Karpas-422 (cell line): Measurements from ENCODE around the gene KRT38. TPM values are rescaled to one million over a fixed set of nuclear protein-coding genes. Genes with fewer than 3 reads are reported as not detected.
"Not testable (repeated sequence)": the region's sequence is repeated elsewhere in the genome, so short reads cannot be mapped to it uniquely, and the experiment has no call there.

ENCODE experiments used
- DNase-seq: peaks from one replicate; pipeline ENCODE4 v3.0.0-alpha.2; 2015
- H2AFZ ChIP-seq: fragments of 200-600 bp; sonication (generic); 2 replicates; pipeline ENCODE4 v1.6.1; 2014; ENCODE audit warnings: antibody characterized with exemption, low read length, mixed read lengths
- H3K27ac ChIP-seq: fragments of 200-600 bp; sonication (generic); 2 replicates; pipeline ENCODE4 v1.5.1; 2014; ENCODE audit warnings: mild to moderate bottlenecking, low read length, moderate library complexity
- H3K27me3 ChIP-seq: fragments of 200-600 bp; sonication (generic); 2 replicates; pipeline ENCODE4 v1.6.1; 2014; ENCODE audit warnings: low read length, mixed read lengths
- H3K36me3 ChIP-seq: fragments of 200-600 bp; sonication (generic); 2 replicates; pipeline ENCODE4 v1.6.1; 2014; ENCODE audit warnings: low read length, mixed read lengths; ENCODE audit not compliant: insufficient read depth
- H3K4me1 ChIP-seq: fragments of 200-600 bp; sonication (generic); 2 replicates; pipeline ENCODE4 v1.6.1; 2014; ENCODE audit warnings: mild to moderate bottlenecking, low read length, mixed read lengths
- H3K4me2 ChIP-seq: fragments of 200-600 bp; sonication (generic); 2 replicates; pipeline ENCODE4 v1.6.1; 2014; ENCODE audit warnings: low read length, low read depth, mild to moderate bottlenecking; ENCODE audit not compliant: poor library complexity, severe bottlenecking
- H3K4me3 ChIP-seq: fragments of 200-600 bp; sonication (generic); 2 replicates; pipeline ENCODE4 v1.5.1; 2014; ENCODE audit warnings: mild to moderate bottlenecking, antibody characterized with exemption, low read length, mixed read lengths
- H3K79me2 ChIP-seq: fragments of 200-600 bp; sonication (generic); 2 replicates; pipeline ENCODE4 v1.6.1; 2014; ENCODE audit warnings: mild to moderate bottlenecking, low read length, mixed read lengths
- H3K9ac ChIP-seq: fragments of 200-600 bp; sonication (generic); 2 replicates; pipeline ENCODE4 v1.6.0; 2014; ENCODE audit warnings: low read length
- H3K9me2 ChIP-seq: fragments of 200-600 bp; sonication (generic), shearing (Covaris generic); replicated peaks from 2 replicates; pipeline ENCODE4 v1.6.0; 2014; ENCODE audit warnings: mild to moderate bottlenecking, low read length, moderate library complexity; ENCODE audit not compliant: insufficient read depth
- H3K9me3 ChIP-seq: fragments of 300-700, 200-600 bp; sonication (generic); 2 replicates; pipeline ENCODE4 v1.6.1; 2014; ENCODE audit warnings: low read length, mixed read lengths
- H4K20me1 ChIP-seq: fragments of 200-600 bp; sonication (generic); 2 replicates; pipeline ENCODE4 v1.6.1; 2014; ENCODE audit warnings: mild to moderate bottlenecking, antibody characterized with exemption, low read length, low read depth; ENCODE audit not compliant: insufficient read depth
- total RNA-seq: library from RNA; depleted of rRNA; stranded (reverse); fragments of >200 nt; shearing (Covaris generic); gene quantifications from 2 replicates; pipeline ENCODE4 v1.2.3, GENCODE V29; 2014; ENCODE audit warnings: low replicate concordance

The KRT38 gene
- total RNA-seq, 1 experiment from 2014 or later = not detected

GRCh38 chr17:41424111-41424635, 16.6 kb downstream of the KRT38 start, which contains the start of gene KRT37:
Gene KRT37 (minus strand): TSS chr17:41424585. CDS start chr17:41424523, 62 bp downstream.
- Histone ChIP-seq H3K9ac (no peak within 1 kb of the TSS), H4K20me1 (no peaks in the 10 kb centered on the region), H2AFZ (no peak within 1 kb of the TSS), H3K9me3 (no peaks in the 10 kb centered on the region), H3K4me2 (no peak within 1 kb of the TSS), H3K79me2 (no peaks in the 10 kb centered on the region), H3K27ac (no peak within 1 kb of the TSS), H3K27me3 (no peaks in the 10 kb centered on the region), H3K4me3 (no peak within 1 kb of the TSS), H3K36me3 (no peaks in the 10 kb centered on the region), H3K9me2 (no peaks in the 10 kb centered on the region), H3K4me1 (no peaks in the 10 kb centered on the region)
- no peak for DNase-seq

- H2AFZ ChIP-seq, H3K27me3 ChIP-seq, H3K4me2 ChIP-seq, H3K4me3 ChIP-seq, H4K20me1 ChIP-seq, H3K36me3 ChIP-seq, H3K9me3 ChIP-seq, H3K4me1 ChIP-seq, H3K27ac ChIP-seq, H3K79me2 ChIP-seq, H3K9ac ChIP-seq, DNase-seq, H3K9me2 ChIP-seq: not testable (repeated sequence)
Measured at GRCh38 chr17:41422586-41422985, 18.2 kb downstream of the KRT38 start.

GRCh38 chr17:41421617-41422016, 19.2 kb downstream of the KRT38 start:
- no peak overlapping the region for H2AFZ ChIP-seq
- no peak for DNase-seq
- no peaks in the 10 kb centered on the region for H3K4me1 ChIP-seq
- H3K9me2 ChIP-seq = no peaks in the 10 kb centered on the region
- no peaks in the 10 kb centered on the region for H3K9me3 ChIP-seq
- no peaks in the 10 kb centered on the region for H4K20me1 ChIP-seq
- H3K27me3 ChIP-seq = no peaks in the 10 kb centered on the region
- no peaks in the 10 kb centered on the region for H3K79me2 ChIP-seq
- H3K9ac ChIP-seq = no peak overlapping the region
- H3K36me3 ChIP-seq = no peaks in the 10 kb centered on the region
- no peak overlapping the region for H3K27ac ChIP-seq
- no peak overlapping the region for H3K4me2 ChIP-seq
- H3K4me3 ChIP-seq = no peak overlapping the region

- Histone ChIP-seq H3K27ac (no peak overlapping the region), H3K9me3 (no peaks in the 10 kb centered on the region), H2AFZ (no peak overlapping the region)
Measured at GRCh38 chr17:41421116-41421515, 19.7 kb downstream of the KRT38 start.

GRCh38 chr17:41420134-41420533, 20.6 kb downstream of the KRT38 start:
- Histone ChIP-seq H3K27me3 (no peaks in the 10 kb centered on the region), H3K9me2 (no peaks in the 10 kb centered on the region), H3K4me1 (no peaks in the 10 kb centered on the region), H2AFZ (no peak overlapping the region), H3K9ac (no peak overlapping the region), H3K4me2 (no peak overlapping the region), H3K36me3 (no peaks in the 10 kb centered on the region), H3K9me3 (no peaks in the 10 kb centered on the region), H3K27ac (no peak overlapping the region), H3K4me3 (no peak overlapping the region), H4K20me1 (no peaks in the 10 kb centered on the region), H3K79me2 (no peaks in the 10 kb centered on the region)
- no peak for DNase-seq

More at GRCh38 chr17:41421116-41421515, 19.7 kb downstream of the KRT38 start:
- Histone ChIP-seq H3K9ac (no peak overlapping the region), H3K9me2 (no peaks in the 10 kb centered on the region), H3K4me3 (no peak overlapping the region), H3K36me3 (no peaks in the 10 kb centered on the region), H3K79me2 (no peaks in the 10 kb centered on the region), H4K20me1 (no peaks in the 10 kb centered on the region), H3K27me3 (no peaks in the 10 kb centered on the region), H3K4me1 (no peaks in the 10 kb centered on the region), H3K4me2 (no peak overlapping the region)
- DNase-seq = no peak

GRCh38 chr17:41419716-41420115, 21.1 kb downstream of the KRT38 start:
- Histone ChIP-seq H2AFZ (no peak overlapping the region), H3K4me3 (no peak overlapping the region), H3K27ac (no peak overlapping the region), H3K9me3 (no peaks in the 10 kb centered on the region), H3K4me2 (no peak overlapping the region), H3K27me3 (no peaks in the 10 kb centered on the region), H3K36me3 (no peaks in the 10 kb centered on the region), H3K4me1 (no peaks in the 10 kb centered on the region), H3K9ac (no peak overlapping the region), H3K9me2 (no peaks in the 10 kb centered on the region), H3K79me2 (no peaks in the 10 kb centered on the region), H4K20me1 (no peaks in the 10 kb centered on the region)
- DNase-seq = no peak

- no peaks in the 10 kb centered on the region for H3K36me3 ChIP-seq
- no peak for DNase-seq
- H3K27me3 ChIP-seq = no peaks in the 10 kb centered on the region
- H3K9ac ChIP-seq = no peak overlapping the region
- H4K20me1 ChIP-seq = no peaks in the 10 kb centered on the region
- H2AFZ ChIP-seq = no peak overlapping the region
- H3K9me3 ChIP-seq = no peaks in the 10 kb centered on the region
- no peak overlapping the region for H3K4me2 ChIP-seq
- no peak overlapping the region for H3K27ac ChIP-seq
- no peaks in the 10 kb centered on the region for H3K79me2 ChIP-seq
- no peak overlapping the region for H3K4me3 ChIP-seq
- no peaks in the 10 kb centered on the region for H3K4me1 ChIP-seq
- H3K9me2 ChIP-seq = no peaks in the 10 kb centered on the region
Measured at GRCh38 chr17:41418116-41418860, 22.5 kb downstream of the KRT38 start.

- Histone ChIP-seq H3K27ac (no peak overlapping the region), H3K4me2 (no peak overlapping the region), H3K4me1 (no peaks in the 10 kb centered on the region), H3K79me2 (no peaks in the 10 kb centered on the region), H2AFZ (no peak overlapping the region), H3K36me3 (no peaks in the 10 kb centered on the region), H4K20me1 (no peaks in the 10 kb centered on the region), H3K9ac (no peak overlapping the region), H3K9me2 (no peaks in the 10 kb centered on the region), H3K4me3 (no peak overlapping the region), H3K27me3 (no peaks in the 10 kb centered on the region), H3K9me3 (no peaks in the 10 kb centered on the region)
- DNase-seq = peak; percentile 53
Measured at GRCh38 chr17:41417576-41418015, 23.2 kb downstream of the KRT38 start.
